ENCODE data around the gene ZNF397.

The ZNF397 gene

GRCh38 chr18:35296060-35296459 lies 55.2 kb downstream of the ZNF397 start:
- no peak for DNase-seq (ENCODE audit: low spot score)

DNA sequence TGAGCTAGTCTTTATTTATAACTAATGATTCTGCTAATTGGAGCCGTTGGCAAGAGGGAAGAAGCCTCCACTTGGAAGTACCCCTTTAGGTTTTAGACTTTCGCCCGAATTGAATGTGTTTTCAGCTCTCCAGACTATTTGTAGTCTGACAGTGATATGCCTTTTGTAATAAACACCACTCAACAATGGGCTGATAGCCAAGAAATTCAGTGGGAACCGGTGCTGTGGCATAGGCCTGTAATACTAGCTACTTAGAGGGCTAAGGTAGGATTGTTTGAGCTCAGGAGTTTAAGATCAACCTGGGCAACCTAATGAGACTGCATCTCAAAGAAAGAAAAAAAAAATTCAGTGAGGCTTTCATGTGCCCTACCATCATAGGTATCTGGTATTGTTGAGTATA lies 62.8 kb downstream of the ZNF397 start:
- no peak for DNase-seq (ENCODE audit: low spot score)

GRCh38 chr18:35306588-35307250 lies 65.9 kb downstream of the ZNF397 start:
- no peak for DNase-seq (ENCODE audit: low spot score)

All from SW480 (cell line).